Glomerular endothelial cell (primary cell): ENCODE results near the gene FREY1. TPM values are rescaled to one million over a fixed set of nuclear protein-coding genes. Genes with fewer than 3 reads are reported as not detected.

Source experiments
- DNase-seq: peaks from one replicate; pipeline ENCODE4 v3.0.0-alpha.2; 2011; ENCODE audit warnings: low read depth, low spot score; ENCODE audit errors: extremely low read depth
- total RNA-seq: library from RNA; depleted of rRNA; stranded (reverse); fragments of >200 nt; gene quantifications from 2 replicates; pipeline ENCODE4 v1.2.3, GENCODE V29; 2015

FREY1 gene
- total RNA-seq, 1 donor from 2014 or later: 0.29 TPM

DNA sequence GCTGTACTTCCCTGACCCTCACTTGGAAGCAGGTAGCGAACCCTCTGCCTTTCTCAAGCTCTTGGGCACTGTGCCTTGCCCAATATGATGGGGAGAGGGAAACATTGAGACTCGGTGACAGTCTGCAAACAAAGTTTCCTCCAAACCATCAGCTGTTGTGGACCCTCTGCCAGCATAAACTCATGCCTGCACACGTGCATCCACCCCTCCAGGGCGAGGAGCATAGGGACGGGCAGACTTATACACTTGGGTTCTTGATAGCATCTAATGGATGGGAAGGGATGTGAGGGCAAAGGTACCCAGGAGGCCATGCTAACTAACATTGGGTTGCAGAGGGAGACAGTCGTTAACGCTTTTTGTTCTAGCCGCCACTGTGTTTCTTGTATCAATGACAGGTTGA, 29.9 kb downstream of the FREY1 start:
- no peak for DNase-seq

DNA sequence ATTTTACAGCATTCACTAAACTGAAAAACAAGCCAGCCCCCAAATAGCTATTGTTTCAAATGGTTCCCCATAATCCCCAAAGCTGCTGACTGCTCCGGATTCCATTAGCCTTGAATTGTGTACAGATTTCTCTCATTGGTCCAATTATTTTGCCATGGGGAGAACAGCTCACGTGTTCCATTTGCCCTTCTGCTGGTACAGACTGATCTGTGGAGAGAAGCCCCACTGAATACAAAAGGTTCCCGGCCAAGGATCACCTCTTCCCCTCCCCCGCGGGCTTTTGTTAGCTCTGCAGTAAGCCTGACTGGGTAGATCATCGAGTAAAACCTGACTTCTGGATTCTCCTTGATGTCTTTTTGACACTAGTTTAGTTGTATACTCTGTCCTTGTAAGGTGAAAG, 30.7 kb downstream of the FREY1 start:
- no peak for DNase-seq

DNA sequence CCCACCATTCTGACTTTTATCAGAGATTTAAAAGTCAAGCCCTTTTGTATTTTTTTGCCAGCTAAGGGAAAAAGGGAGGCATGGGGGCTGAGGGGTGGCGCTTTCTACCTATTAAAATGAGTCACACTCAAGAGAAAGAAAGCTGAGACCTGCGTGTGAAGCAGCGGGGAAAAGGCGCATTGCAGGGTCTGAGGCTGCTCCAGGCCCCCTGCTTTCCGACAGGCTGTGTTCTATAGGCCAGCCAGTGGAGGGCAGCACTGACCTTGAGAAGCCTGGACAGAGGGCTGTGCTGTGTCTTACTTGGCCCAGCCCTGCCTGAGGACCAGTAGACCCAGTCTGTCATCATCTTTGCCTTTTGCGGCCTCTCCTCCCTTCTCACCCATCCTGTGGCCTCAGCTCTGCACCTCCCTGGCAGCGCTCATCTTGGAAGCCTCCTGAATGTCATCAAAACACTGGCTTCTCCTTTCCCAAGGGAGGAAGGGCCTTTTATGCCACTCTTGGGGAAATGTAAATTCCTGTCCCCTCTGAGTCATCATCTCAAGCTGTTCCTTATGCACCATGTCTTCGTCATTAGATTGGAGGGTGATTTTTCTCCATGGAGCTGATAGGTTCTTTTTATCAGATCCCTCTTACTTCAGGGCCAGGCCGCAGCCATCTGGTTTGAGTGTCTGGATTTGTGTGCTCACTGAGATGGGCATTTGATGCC, 34.3 kb downstream of the FREY1 start:
- DNase-seq: peak; percentile 12

DNA sequence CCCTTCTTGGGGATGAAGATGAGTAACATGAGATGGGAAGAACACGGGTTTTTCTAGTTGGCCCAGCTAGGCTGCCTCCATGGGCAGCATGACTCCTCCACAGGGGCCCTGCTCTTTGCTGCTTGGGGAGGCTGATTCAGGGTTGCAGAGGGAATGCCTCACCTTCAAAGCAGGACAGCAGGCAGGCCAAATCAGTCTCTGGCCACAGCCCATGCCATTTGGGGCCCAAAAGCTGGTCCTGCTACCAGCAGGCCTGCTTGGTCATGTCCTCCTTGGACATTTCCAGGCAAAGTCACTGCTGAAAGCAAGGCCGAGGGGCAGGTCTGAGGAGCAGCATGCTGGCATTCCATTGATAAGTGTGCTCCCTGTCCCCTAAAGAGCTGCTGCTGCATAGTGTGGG, 35.4 kb downstream of the FREY1 start:
- no peak for DNase-seq

DNA sequence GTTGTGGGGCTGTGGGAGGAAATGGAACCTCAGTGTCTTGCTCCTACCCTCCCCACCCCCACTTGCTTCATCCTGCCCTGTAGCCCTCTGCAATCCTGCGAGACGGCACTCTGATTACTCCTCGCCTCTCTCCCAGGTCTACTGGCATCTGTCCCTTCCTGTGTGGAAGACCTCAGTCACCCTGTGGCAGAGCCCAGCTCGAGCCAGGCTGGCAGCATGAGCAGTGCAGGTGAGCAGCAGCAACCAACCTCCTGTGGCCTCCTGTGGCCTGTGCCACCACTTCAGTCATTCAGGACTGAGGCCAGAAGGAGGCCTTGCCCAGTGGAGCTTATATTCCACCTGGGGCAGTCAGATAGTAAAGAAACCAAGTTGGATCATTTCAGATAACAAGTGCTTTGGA, 36.4 kb downstream of the FREY1 start:
- DNase-seq: no peak

DNA sequence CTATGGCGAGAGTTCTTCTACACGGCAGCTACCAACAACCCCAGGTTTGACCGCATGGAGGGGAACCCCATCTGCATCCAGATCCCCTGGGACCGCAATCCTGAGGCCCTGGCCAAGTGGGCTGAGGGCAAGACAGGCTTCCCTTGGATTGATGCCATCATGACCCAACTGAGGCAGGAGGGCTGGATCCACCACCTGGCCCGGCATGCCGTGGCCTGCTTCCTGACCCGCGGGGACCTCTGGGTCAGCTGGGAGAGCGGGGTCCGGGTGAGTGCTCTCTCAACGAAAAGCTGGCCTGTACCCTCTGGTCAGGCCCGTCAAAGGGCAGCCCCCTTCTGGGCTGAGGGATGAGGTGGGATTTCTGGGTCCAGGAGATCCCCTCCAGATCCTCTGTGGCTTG, 37.5 kb downstream of the FREY1 start:
- DNase-seq: no peak

DNA sequence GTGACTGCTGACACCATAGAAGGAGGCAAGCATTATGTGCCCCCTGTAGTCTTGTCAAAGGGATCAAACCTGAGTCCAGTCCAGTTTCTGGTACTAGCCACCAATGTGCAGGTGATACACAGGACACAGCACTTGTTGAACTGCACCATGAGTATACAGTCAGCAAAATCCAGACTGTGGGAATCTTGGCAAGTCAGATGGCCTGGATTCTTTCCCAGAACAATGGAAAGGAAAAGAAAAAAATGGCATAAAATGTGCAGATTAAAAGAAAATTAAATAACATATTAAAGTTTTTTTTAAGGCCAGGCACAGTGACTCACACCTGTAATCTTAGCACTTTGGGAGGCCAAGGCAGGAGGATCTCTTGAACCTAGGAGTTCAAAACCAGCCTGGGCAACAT, 43.0 kb downstream of the FREY1 start:
- DNase-seq: no peak

DNA sequence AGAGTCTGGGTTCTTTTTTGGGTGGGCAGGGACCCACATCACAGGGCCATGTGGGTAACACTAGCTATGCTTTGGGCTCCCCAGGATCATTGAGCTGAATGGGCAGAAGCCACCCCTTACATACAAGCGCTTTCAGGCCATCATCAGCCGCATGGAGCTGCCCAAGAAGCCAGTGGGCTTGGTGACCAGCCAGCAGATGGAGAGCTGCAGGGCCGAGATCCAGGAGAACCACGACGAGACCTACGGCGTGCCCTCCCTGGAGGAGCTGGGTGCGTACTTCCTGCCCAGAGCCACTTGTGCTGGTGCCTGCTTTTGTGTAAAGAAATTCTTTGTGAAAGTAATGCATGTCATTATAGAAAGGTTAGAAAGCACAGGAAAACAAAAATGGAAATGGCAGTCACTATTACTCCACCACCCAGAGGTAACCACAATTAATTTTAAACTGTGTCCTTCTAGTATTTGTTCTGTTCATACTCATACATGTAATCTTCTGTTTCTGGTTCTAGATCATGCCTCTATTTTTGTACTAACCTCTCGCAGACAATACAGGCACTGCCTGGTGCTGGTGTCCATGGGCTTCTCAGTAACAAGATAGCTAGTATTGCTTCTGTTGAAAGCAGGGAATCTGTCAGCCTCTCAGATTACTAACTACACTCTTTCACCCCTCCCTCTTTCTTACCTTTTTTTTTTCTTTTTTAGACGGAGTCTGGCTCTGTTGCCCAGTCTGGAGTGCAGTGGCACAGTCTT, 46.1 kb downstream of the FREY1 start:
- no peak for DNase-seq

DNA sequence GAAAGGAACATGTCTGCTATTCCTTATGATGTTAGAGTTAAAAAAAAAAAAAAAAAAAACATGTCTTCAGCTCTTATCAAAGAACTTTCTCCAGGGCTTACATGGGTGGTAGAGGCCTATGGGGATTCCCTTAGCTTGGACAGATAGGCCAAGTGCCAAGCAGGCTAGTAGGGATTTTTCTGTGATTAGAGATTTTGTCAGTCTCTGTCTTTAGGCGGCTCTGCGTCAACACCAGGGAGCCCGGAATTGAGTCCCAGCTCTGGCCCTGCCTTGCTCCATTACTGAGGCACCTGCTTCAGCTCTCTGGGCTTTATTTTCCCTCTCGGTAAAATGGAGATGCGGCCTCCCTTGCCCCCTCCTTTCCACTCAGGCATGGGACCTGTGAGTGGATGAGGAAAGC, 46.7 kb downstream of the FREY1 start:
- DNase-seq: no peak

DNA sequence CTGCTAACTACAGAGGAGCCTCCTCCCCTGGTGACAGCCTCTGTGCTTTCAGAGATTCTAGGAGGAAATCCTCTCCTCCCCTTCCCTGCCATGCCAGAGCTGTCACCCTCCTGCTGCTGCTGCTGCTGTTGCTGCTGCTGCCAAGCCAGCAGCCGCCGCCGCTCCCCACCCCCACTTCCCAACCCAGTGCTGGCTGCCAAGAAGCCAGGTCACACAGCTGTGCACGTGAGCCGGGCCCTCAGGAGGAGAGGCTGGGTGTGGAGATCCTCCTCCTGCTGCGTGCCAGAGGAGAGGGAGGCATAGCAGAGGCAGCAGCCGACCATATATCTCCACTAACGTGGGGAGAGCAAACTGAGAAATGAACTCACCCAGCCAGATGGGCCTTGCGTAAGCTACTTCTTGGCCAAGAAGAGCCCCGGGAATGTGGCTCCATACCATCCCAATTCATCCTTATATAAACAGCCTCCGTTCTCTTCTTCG, 47.4 kb downstream of the FREY1 start:
- no peak for DNase-seq

DNA sequence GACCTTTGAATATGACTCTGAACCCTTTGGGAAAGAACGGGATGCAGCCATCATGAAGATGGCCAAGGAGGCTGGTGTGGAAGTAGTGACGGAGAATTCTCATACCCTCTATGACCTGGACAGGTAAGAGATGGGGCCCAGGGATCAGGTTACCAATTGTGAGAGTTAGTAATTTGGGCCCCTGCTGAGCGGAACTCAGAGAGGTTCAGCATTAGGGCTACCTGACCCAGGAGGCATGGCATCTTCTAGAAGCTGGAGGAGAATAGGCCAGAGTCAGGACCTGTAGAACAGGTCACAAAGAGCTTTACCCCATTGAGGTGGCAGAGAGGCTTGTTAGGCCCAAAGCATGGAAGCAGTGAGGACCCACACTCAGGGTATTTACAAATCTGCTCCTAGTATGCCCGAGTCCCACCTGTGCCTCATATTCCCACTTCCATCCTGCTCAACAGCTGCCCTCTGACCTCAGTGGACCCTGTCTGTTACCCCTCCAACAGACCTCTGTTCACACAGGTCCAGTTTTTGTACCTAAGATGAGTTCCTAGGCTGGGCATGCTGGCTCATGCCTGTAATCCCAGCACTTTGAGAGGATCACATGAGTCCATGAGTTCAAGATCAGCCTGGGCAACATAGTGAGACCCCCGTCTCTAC, 48.2 kb downstream of the FREY1 start:
- DNase-seq: no peak

DNA sequence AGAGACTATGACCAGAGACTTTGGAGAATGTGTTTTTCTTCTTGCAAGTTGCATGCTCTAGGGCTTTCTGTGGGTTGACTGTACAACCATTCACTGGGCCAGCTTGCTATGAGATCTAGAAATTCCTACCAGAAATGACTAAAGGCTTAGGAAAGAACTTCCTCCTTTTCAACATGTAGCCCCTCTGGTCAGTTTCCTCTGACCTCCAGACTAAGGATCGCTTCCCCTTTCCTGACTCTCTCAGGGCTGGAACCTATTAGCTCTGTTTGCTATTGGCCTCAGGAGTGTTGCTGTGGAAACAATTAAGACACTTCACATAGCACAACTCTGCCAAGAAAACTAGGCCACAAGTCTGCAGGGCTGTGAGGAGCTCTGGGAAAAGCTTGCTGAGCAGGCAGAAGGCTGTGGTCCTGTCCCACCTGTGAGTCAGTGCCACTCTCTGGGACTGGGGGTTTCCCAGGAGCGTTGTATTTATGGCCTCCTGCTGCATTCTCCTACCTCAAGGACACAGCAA, 49.1 kb downstream of the FREY1 start:
- DNase-seq: peak; percentile 77

Other genes starting within 250 kb of the FREY1 start
- 42.1 and 258 TPM in 2 replicates for gene CHST1, start 241.6 kb downstream of the FREY1 start, total RNA-seq
- 16.8 and 29.4 TPM in 2 replicates for gene SLC35C1, start 102.1 kb downstream of the FREY1 start, total RNA-seq
- gene CRY2, start 59.8 kb downstream of the FREY1 start, total RNA-seq: 11.2 and 16.0 TPM in 2 replicates
- gene MAPK8IP1, start 21.6 kb downstream of the FREY1 start, total RNA-seq: 8.5 and 8.9 TPM in 2 replicates
- gene PEX16, start 10.6 kb upstream of the FREY1 start, total RNA-seq: 25.1 and 35.0 TPM in 2 replicates
- not detected in 2 replicates for gene LARGE2, start 15.4 kb upstream of the FREY1 start, total RNA-seq
- 22.3 and 30.3 TPM in 2 replicates for gene PHF21A, start 214.2 kb upstream of the FREY1 start, total RNA-seq